SU-DHL-6 (cell line): ENCODE results near the gene RSU1.

Experiments used
- CTCF ChIP-seq: fragments of 200-600 bp; sonication (generic); IDR thresholded peaks from one replicate; pipeline ENCODE4 v1.5.1; 2017; ENCODE audit warnings: antibody characterized with exemption, mild to moderate bottlenecking, low read length, moderate library complexity; ENCODE audit not compliant: insufficient read depth, poor library complexity, severe bottlenecking
- EZH2phosphoT487 ChIP-seq: fragments of 200-600 bp; sonication (generic), shearing (Covaris generic); conservative IDR thresholded peaks from 2 replicates; pipeline ENCODE4 v1.6.1; 2018; ENCODE audit warnings: mild to moderate bottlenecking, antibody characterized with exemption, low read length, moderate library complexity, mixed read lengths

- TF ChIP-seq CTCF (no peak), EZH2phosphoT487 (no peak)
These were observed 208.0 kb downstream of the RSU1 start for GRCh38 chr10:16609211-16609610.
